HG03575 (cell line): ENCODE measurements around the gene PEX16.
A peak's percentile ranks its signal among the peaks of the same experiment; 100 is the strongest.

Experiments used
- ATAC-seq: cut with Tn5 transposase; IDR thresholded peaks from one replicate; pipeline ENCODE4 v1.9.1; 2021; ENCODE audit not compliant: unreplicated experiment, insufficient number of reproducible peaks, low FRiP score; ENCODE audit errors: extremely low read depth

The PEX16 gene

DNA sequence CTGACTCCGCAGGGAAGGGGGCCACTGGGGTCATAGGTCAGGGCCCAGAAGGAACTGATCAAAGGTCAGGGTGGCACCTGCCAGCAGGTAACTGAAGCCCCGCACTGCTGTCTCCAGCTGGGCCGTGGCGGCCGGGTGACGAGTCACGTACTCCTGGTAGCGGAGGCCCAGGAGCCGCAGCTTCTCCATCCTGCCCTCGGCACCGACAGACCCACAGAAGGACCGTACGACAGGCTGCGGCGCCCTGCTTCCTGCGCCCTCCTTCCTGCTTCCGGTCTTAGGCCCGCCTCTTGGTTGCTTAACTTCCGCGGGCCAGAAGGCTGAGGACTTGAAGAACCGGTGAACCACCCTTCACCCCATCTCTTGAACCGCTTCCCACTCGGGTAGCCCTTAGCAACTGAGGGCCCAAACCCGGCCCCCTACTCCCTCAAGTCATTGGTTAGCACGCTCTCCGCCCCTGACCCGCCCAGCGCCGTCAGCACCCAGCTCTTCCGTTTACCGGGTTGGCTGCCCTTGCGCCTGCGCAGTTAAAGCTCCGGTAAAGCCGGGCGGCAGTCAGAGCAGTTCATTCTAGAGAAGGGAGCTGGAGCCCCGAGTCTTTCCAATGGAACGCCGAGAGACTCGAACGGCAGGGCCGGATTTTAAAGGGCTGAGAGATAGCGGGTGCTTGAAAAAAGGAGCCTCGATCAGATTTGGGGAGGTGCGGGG lies at the start of gene PEX16:
TSS of gene PEX16 (minus strand) at position 255 of the 708 bp plus-strand sequence. CDS start at position 189, 66 bp downstream.
- ATAC-seq, result peak; percentile 75

DNA sequence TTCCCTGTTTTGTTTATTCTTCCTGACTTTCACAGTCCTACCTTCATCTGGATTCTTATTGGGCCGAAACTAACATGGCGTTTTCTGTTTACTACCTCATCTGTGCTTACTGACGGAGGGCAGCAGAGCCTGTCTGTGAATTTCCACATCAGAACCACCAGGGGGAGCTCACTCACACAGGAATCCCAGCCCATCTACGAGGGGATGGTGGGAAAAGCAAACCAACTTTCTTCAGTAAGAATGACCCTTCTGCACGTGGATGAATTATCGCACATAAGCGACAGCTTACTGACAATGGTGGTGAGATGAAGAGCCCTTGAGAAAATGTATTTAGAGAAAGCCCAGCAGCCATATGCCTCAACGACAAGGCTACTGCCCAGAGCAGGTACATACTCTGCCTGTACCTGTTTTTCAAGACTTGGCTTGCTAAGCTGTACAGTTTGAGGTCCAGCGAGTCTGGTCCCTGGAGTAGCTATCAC lies 47.3 kb upstream of the PEX16 start:
- ATAC-seq, result no peak

DNA sequence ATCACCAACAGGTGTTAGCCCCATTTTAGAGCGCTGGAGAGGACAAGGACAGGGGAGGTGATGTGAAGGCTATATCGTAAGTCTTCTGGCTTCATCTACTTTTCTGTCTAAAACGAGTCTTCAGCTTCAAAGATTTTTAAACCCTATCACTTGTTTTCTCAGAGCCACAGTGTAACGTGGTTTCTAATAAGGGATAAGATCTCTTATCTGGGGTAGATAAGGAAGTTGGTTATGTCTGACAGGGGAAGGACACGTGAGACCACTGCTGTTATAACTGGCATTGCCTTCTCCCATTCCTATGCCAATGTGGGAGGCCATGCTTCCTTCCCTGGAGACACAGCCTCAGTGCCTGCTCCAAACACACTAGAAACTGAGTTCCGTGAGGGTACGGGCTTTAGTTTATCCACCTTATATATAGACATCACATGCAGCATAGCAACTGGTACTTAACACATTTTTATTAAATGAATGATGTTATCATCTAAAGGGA lies 44.1 kb upstream of the PEX16 start:
- ATAC-seq, result no peak

DNA sequence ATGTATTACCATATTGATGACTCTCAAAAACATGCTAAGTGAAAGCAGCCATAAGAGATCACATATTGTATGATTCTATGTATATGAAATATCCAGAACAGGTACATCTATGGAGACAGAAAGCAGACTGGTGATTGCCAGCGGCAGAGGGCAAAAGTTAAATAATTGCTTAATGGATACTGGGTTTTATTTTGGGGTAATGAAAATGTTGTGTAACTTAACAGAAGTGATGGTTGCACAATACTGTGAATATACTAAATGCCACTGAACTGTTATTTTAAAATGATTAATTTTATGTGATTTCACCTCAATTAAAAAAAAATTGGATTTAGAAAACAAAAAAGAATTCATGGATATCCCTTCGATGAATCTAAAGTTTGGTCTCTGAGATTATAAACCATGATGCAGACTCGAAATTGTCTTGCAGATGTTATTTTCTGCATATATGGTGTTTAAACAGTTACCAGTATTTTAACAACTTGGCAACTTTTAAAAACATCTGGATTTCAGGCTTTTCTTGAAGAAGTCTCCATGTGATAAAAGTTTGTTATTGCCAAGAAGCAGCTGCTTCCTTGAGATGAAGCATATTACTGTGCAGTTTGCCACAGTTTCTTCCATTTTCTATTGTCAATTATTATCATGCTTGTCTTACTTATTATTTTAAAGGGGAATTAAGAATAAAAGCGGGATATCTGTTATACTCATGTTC lies 42.9 kb upstream of the PEX16 start:
- ATAC-seq, result no peak

DNA sequence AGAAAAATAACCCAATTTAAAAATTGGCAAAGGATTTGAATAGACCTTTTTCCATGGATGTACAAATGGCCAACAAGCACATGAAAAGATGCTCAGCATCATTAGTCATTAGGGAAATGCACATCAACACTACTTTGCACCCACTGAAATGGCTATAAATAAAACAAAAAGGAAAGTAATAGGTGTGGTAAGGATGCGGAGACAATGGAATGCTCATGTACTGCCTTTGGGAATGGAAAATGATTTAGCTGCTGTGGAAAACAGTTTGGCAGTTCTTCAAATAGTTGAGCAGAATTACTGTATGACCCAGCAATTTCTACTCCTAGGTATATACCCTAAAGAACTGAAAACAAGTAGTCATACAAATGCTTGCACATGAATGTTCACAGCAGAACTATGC lies 42.2 kb upstream of the PEX16 start:
- no peak for ATAC-seq

DNA sequence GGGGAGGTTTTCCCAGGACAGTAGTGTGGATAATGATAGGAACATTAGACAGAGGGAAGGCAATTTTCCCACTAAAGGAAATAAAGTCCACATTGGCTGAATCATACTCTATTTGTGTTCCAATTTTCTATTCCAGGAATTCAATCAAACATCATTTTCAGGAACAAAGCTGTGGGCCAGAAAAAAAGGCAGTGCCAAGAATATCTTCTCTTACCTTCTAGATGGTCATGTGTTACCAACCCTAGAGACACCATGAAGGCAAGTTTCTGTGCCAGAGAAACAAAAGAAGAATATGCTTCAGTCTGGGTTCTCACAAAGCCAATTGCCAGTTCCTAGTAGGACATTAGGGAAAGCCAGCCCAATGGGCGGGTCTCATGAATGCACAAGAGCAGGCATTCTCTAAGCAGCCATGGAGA lies 32.3 kb upstream of the PEX16 start:
- no peak for ATAC-seq

DNA sequence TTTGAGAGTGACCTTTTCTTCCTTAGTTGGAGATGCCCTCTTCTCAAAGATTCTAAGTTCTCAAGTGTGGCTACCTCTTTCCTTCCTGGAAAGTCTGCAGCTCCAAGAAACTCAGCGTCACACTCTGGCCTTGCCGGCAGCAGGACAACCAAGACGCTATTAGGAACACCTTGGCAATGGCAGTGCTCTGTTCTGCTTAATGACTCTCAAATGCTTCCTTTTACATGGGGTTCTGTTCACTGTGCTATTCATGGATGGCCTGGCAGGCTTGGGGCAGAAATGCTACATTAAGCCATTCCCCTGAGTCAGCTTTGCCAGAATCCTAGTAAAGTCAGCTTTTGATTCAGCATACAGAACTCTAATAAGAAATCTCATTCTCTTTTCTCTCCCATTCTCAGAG lies 30.7 kb upstream of the PEX16 start:
- ATAC-seq, result no peak

DNA sequence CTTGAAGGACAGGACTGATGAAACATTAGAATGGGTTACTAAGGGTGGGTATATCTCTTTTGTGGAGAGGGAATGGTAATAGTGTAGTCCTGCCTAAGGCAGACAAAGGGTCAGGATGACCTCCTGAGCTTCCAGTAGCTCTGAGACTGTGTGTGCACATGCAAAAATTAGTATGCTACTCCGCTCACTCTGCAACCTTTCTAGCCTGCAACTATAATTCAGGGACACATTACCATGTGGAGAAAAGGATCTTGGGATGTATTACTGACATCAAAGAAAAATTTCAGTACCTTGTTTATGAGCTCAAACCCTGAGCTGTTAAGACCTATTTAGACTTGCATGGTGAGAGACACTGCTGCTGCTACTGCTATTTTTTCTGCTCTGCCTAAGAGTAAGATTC lies 30.2 kb upstream of the PEX16 start:
- ATAC-seq, result no peak

DNA sequence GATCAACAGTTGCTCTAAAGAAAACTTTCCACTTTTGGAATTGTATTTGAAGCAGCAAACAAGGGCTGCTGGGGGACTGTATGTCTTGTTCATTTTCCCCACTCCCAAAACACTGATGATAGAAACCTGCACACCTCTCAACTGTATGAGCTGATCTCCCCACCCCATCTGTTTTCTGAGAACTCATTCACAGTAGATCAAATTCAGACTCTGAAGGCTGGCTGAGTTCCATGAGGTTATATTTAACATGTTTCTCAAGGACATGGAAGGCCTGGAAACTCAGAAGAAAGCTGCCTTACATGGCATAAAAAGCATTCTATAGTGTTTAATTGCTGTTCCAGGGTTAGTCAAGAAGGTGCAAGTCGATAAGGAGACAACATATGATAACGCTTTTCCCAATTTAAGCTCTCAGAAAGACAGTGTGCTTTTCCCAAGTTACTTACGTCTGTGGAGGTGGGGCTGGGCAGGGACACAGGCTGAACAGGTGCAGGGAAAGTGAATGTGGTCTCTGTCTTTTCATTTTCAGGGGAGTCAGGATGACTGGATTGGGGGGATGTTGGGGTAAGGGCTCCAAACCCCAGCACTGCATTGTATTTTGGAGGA lies 27.8 kb upstream of the PEX16 start:
- ATAC-seq, result no peak

DNA sequence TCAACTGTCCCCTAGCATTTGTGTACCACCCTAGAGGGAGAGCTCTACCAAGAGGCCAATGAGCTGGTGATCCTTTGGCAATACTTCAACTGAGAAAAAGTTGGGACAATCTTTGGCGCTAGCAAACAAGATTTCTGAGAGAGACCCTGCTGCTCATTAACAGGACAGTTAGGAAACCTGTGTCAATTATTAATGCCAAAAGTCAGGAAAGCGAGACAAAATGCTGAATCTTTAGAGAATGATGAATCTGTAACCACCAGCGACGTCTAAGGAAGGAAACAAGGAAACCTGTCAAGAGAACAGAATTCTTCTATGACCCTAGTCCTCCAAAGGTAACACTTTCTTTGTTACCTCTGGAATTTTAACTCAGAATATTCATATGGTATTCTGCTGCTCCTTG lies 24.7 kb upstream of the PEX16 start:
- ATAC-seq, result no peak

DNA sequence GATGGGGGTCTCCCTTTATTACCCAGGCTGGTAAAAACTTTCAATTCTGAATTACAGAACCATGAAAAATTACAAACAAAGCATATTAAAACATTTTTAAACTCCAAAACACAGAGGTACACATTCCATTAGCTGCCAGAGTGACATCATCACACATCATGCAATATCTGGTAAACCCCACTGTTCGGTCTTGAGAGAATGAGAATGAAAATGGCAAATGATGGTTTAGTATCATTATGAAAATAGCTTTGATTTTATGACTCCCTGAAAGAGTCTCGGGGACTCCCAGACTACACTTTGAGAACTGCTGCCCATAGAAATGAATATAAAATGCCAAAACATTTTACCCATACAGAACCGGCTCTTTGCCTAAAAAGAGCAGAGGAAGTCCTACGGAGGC lies 23.6 kb upstream of the PEX16 start:
- ATAC-seq, result no peak

DNA sequence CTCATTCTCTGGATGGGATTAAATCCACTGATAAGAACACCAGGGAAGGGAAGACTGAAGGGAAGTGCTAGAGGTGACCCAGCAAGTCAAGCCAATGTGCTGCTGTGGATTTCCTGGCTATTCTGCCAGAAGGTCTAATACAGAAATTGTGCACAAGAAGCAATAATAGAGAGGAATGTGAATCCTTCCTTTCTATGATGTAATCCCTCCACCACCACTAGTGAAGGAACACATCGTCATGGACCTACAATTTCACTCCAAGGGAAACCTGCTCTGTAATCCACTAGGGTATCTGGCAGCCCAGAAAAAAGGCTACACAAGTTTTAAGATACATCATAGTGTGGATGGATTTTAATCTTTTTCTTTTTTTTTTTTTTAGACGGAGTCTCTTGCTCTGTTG lies 22.2 kb upstream of the PEX16 start:
- no peak for ATAC-seq

DNA sequence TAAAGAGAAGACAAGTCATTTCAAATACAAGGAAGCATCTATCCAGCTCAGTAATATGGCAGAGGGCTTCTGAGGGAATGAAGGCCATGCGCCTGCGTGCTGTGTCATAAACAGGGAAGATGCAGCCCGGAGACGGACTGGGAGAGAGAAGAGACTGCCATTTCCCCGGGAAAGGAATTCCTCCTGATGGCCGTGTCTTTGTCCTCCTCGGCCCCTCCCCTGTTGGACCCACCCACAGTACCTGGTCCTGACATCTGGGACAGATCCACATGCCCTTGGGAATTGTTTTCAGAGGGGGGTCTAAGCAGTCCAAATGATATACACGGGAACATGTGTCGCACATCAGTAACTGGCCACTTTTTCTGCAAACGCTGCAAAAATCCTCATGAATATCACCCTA lies 20.2 kb upstream of the PEX16 start:
- no peak for ATAC-seq

DNA sequence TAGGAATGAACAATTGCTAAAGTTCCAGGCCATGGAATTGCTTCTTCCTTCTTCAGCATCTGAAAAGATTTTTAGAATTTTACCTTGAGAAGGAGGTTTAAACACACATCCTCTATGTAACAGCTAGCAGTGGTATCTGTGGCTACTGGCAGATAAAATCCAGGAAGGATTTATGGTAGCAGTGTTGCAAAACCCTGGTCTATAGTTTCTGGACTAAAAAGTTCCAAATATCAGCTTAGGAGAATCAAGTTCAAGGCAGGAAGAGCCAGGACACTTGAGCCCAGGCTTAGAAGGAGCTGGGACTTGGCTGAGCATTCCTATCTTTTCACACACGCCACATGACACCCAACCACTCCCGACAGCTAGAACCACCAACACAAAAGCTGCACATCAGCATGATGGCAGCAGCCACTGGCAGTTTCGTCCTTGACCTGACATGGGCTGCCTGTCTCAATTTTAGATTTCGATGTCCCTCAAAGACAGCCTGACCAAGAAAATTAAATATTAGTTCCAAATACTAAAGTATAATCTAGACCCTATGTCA lies 18.9 kb upstream of the PEX16 start:
- ATAC-seq, result no peak

DNA sequence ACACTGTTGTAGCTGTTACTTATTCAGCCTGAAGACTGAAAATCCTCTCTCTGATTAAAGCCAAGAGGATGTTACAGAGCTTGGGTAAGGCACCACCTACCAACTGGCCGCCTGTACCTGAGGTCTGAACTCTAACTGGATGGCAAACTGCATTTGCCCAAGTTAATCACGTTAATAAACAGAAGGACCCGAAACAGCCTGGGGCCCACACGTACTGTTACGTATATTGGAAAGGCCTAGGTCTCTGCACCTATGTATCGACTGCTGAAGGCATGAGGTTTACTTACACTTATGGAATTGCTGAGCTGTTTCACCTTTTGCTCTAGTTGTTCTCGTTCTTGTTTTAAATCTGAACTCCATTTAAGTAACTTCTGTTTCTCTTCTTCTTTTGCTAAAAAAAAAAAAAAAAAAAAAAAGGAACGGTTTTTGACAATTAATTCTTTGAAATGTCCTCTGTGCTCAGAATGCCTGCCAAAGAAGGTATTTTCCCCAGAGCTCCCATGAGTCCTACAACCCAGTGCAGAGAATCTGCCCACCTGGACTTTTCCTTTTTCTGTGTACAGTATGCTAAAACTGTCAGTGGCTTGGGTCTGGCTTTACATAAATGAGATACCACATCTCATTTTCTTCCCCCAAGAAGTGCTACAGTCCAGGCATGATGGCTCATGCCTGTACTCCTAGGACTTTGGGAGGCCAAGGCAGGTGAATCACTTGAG lies 17.8 kb upstream of the PEX16 start:
- no peak for ATAC-seq

DNA sequence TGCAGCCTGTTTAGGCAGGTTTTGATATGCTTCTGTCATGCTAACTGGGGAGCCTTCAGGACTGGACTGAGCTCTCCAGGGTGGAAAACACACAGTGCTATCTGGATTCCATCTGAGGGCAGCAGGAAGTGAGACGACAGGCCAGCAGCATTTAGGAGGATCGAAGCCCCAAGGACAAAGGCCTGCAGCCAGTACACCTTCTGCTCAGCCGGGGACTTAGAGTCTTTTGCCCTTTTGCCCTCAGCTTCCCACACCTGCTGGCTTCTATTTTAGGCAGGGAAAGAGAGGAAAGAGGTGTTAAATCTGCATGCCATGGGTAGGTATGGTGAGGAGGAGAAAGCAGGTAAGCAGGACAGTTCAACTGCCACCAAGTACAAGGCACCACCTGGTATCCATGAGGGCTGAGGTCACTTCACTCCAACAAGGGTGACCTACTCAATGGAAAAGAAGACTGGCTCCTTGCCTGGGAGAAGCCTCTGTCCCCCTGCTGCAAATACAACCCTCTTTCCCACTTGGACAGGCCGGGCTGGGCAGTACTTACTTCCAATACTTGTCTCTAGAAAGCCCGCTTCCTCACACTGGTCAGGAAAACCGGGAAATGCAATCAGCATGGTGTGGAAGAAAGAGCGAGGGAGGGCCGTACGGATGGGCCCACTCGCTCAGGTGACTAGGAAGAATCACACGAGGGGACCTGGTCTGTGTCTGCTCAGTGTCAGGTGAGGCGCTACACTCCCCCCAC lies 17.1 kb upstream of the PEX16 start:
- no peak for ATAC-seq

DNA sequence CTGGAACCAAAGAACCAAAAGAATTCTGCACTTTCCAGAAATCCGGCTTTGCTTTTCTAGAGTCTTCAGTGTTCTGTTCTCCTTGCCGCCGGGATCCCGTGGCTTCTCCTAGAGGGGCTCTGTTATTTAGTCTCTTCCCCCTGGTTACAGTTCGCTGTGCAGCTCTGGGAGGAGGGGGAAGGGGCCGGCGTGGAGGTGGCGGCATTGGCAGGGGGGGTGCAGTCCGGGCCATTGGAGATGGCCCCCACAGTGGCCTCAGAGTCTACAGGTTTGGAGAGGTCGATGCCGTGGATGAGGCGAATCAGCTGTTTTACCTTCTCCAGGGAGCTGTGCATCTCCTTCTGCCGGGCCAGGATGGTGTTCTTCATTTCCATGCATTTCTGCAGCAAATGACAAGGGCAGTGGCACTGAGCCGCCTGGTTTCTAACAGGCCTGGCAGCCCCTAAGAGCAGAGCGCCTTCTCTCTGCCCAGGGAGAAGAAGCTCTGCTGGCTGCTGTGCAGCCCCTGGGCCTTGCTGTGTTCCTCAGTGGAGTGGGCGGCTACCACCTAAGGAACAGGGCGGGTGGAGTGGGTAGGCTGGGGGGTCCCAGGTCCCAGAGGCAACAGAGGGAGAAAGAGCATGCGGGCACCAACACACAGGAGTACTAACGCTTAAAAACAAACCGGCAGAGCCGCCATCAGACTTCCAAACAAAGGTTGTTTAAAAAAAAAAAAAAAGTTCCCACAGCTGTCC lies 16.3 kb upstream of the PEX16 start:
- no peak for ATAC-seq
